Muscle of leg (tissue), 11 donors: ENCODE data around the gene FBXL19. TPM values are rescaled to one million over a fixed set of nuclear protein-coding genes. Genes with fewer than 3 reads are reported as not detected.

Source experiments
- DNase-seq: peaks from one replicate; pipeline ENCODE4 v3.0.0; 2013
- H3K27ac ChIP-seq: one replicate; pipeline ENCODE4 v1.5.1; 2013; ENCODE audit warnings: mild to moderate bottlenecking, low read length, control low read depth
- H3K27me3 ChIP-seq: one replicate; pipeline ENCODE4 v1.6.1; 2013; ENCODE audit warnings: low read length; ENCODE audit not compliant: control insufficient read depth, insufficient read depth
- H3K36me3 ChIP-seq: one replicate; pipeline ENCODE4 v1.6.1; 2013; ENCODE audit warnings: low read length; ENCODE audit not compliant: control insufficient read depth, insufficient read depth
- H3K4me1 ChIP-seq: one replicate; pipeline ENCODE4 v1.6.1; 2013; ENCODE audit warnings: low read length; ENCODE audit not compliant: control insufficient read depth, insufficient read depth
- H3K4me3 ChIP-seq: one replicate; pipeline ENCODE4 v1.5.1; 2013; ENCODE audit warnings: low read length, control low read depth
- H3K9me3 ChIP-seq: replicated peaks from 2 replicates; pipeline ENCODE4 v1.6.1; 2013; ENCODE audit warnings: low read depth, low read length; ENCODE audit not compliant: control insufficient read depth
- WGBS: methylation state at CpG from one replicate; pipeline ENCODE4 v1.1.5; 2013; ENCODE audit warnings: missing lambda C conversion rate; ENCODE audit not compliant: insufficient coverage; 5-methylcytosine and 5-hydroxymethylcytosine counted together
- polyA plus RNA-seq, 8 donors: library from polyadenylated mRNA; unstranded; fragments of 120-200 nt; gene quantifications; one replicate each; pipeline versions ENCODE4 v1.2.1 to v1.2.3, GENCODE V29; 2013; ENCODE audit warnings: inconsistent platforms in 1 of 8, low replicate concordance in 1 of 8; ENCODE audit not compliant: insufficient read length in 8 of 8, insufficient read depth in 1 of 8
- total RNA-seq: library from RNA; stranded (reverse); fragments of 120-200 nt; gene quantifications from one replicate; pipeline ENCODE4 v1.2.4, GENCODE V29; 2013

FBXL19 gene
- total and polyA plus RNA-seq, 9 donors, result 6.3 to 17.7 (median 11.1) TPM

GRCh38 chr16:30989469-30990047, 66.2 kb downstream of the FBXL19 start:
- Histone ChIP-seq H3K4me1 (peaks cover 16% of the 10 kb centered on the region), H3K4me3 (no peak overlapping the region), H3K27ac (no peak overlapping the region), H3K27me3 (no peaks in the 10 kb centered on the region), H3K36me3 (peaks cover 28% of the 10 kb centered on the region), H3K9me3 (no peaks in the 10 kb centered on the region)
- DNase-seq, result no peak
- WGBS, result 87% methylated on average over 19 of the region's 23 CpGs

DNA sequence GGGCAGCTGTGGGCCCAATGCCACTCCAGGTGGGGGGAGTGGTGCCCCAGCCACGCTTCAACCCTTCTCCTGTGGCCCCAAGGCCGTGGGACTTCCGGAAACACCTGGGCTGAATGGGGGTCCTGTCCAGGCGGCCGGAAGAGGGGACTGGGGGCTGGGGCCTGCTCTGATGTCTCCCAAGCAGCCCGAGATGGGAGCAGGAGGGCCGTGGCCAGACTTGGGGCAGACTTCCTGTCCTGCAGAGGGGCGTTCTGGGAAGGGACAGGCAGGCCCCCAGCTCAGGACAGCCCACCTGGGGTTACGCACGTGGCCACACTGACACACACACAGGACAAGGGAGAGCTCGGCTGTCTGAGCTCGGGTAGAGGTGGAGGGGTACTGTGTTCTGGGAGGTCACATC, 66.7 kb downstream of the FBXL19 start:
- H3K36me3 ChIP-seq, result peaks cover 25% of the 10 kb centered on the region
- no peak for DNase-seq
- no peaks in the 10 kb centered on the region for H3K9me3 ChIP-seq
- peaks cover 11% of the 10 kb centered on the region for H3K4me1 ChIP-seq
- no peaks in the 10 kb centered on the region for H3K27me3 ChIP-seq
- WGBS, result 49% methylated on average over 4 of the region's 12 CpGs
- no peak overlapping the region for H3K4me3 ChIP-seq
- no peak overlapping the region for H3K27ac ChIP-seq

- DNase-seq, result no peak
- peaks cover 20% of the 10 kb centered on the region for H3K36me3 ChIP-seq
- H3K4me3 ChIP-seq, result no peak overlapping the region
- H3K9me3 ChIP-seq, result no peaks in the 10 kb centered on the region
- H3K27me3 ChIP-seq, result peaks cover under 1% of the 10 kb centered on the region
- no peak overlapping the region for H3K27ac ChIP-seq
- 74% methylated on average over 6 of the region's 8 CpGs for WGBS
- peaks cover 1% of the 10 kb centered on the region for H3K4me1 ChIP-seq
Measured at GRCh38 chr16:30991052-30991451, 67.7 kb downstream of the FBXL19 start.

GRCh38 chr16:30992276-30992780, 69.0 kb downstream of the FBXL19 start:
- DNase-seq, result no peak
- H3K4me3 ChIP-seq, result no peak overlapping the region
- peaks cover 11% of the 10 kb centered on the region for H3K4me1 ChIP-seq
- no peak overlapping the region for H3K27ac ChIP-seq
- H3K27me3 ChIP-seq, result peaks cover 4% of the 10 kb centered on the region
- peaks cover 11% of the 10 kb centered on the region for H3K36me3 ChIP-seq
- no peaks in the 10 kb centered on the region for H3K9me3 ChIP-seq
- 86% methylated on average over 8 of the region's 21 CpGs for WGBS

DNA sequence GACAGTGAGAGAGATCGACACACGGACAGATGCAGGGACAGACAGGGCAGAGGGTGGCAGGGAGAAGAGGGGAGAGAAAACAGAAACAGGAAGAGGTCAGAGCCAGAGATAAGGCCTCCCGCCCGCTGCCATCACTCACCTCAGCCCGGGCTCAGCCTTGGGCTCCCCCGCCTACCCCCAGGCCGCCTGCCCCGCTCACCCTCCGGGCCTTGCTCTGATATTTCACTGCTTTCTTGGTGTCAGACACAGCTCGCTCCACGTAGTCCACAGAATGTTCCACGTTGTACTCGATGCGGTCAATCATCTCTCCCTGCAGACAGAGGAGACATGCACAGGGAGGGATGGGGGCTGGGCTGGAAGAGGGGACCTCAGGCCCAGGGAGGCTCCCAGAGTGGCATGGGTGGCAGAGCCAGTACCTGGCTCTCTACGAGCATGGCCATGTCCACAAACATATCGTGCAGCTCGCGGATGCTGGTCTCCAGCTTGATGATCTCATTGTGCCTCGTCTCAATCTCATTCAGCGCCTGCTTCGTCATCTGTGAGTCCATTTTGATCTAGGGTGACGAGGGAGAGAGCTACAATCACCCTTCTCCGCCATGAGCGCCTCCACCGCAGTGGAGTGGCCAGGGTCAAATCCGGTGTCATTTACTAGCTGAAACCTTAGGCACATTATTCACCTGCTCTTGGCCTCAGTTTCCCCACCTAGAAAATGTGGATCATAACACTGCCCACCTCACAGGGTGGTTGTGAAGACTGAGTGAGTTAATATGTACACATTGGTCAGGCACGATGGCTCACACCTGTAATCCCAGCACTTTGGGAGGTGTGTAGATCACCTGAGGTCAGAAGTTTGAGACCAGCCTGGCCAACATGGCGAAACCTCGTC, 69.8 kb downstream of the FBXL19 start:
- WGBS, result 80% methylated on average over 11 of the region's 29 CpGs
- Histone ChIP-seq H3K27me3 (peaks cover 6% of the 10 kb centered on the region), H3K4me3 (no peak overlapping the region), H3K36me3 (peaks cover 5% of the 10 kb centered on the region), H3K27ac (no peak overlapping the region), H3K9me3 (no peaks in the 10 kb centered on the region), H3K4me1 (peaks cover 20% of the 10 kb centered on the region)
- no peak for DNase-seq

- Histone ChIP-seq H3K36me3 (no peaks in the 10 kb centered on the region), H3K27ac (peak overlapping the region; percentile 35), H3K9me3 (no peaks in the 10 kb centered on the region), H3K4me1 (peaks cover 25% of the 10 kb centered on the region), H3K4me3 (no peak overlapping the region), H3K27me3 (peaks cover 6% of the 10 kb centered on the region)
- WGBS, result 70% methylated on average over 4 of the region's 11 CpGs
- no peak for DNase-seq
Measured at GRCh38 chr16:30995927-30996323, 72.6 kb downstream of the FBXL19 start.

GRCh38 chr16:30996324-30996984, 73.1 kb downstream of the FBXL19 start:
- Histone ChIP-seq H3K4me1 (peaks cover 25% of the 10 kb centered on the region), H3K9me3 (no peaks in the 10 kb centered on the region), H3K27me3 (peaks cover 6% of the 10 kb centered on the region), H3K4me3 (peak overlapping the region; percentile 37), H3K27ac (peak overlapping the region; percentile 35), H3K36me3 (no peaks in the 10 kb centered on the region)
- peak; percentile 77 for DNase-seq
- 17% methylated on average over 14 of the region's 23 CpGs for WGBS

DNA sequence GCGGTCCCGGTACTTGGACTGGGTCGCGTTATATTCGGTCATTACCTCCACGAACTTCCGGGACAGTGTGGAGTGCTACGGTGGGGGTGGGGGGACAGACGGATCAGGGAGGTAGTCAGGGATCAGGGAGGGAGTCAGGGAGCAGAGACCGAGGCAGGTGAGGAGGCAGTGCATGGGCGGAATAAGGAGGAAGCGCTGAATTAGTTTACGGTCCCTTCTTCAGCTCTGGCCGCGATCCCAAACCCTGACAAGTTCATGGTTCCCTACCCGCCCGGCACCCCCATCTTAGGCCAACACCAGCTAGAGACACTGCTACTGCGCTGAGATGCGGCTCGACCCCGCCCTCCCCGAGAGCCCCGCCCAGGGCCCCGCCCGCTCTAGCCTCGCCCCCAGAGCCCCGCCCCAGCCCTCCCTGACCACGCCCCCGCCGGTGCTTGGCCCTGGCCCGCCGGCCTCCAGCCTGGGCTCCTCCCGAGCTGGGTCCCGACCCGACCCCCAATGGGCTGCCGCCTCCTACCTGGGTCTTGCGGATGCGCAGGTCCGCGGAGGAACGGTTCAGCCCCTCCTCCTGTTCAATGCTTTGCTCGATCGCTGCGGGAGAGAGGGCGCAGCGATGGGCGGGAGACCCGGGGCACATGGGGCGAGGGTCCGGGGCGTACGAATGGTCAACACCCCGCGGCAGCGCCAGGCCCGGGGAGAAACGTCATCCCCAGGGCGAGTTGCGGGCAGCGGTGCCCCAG, 73.8 kb downstream of the FBXL19 start:
- DNase-seq, result peak; percentile 67
- Histone ChIP-seq H3K27me3 (peaks cover 6% of the 10 kb centered on the region), H3K9me3 (no peaks in the 10 kb centered on the region), H3K4me1 (peaks cover 26% of the 10 kb centered on the region), H3K27ac (no peak overlapping the region), H3K4me3 (peak overlapping the region; percentile 37), H3K36me3 (no peaks in the 10 kb centered on the region)
- 4% methylated on average over 51 of the region's 60 CpGs for WGBS

GRCh38 chr16:30997725-30998711, 74.6 kb downstream of the FBXL19 start:
- peaks cover 7% of the 10 kb centered on the region for H3K27me3 ChIP-seq
- H3K36me3 ChIP-seq, result no peaks in the 10 kb centered on the region
- H3K9me3 ChIP-seq, result no peaks in the 10 kb centered on the region
- 53% methylated on average over 14 of the region's 21 CpGs for WGBS
- peak overlapping the region; percentile 37 for H3K4me3 ChIP-seq
- no peak overlapping the region for H3K27ac ChIP-seq
- DNase-seq, result no peak
- peaks cover 35% of the 10 kb centered on the region for H3K4me1 ChIP-seq
